ENCODE measurements around the gene PREB. TPM values are rescaled to one million over a fixed set of nuclear protein-coding genes. Genes with fewer than 3 reads are reported as not detected.

PREB gene
- total and polyA plus RNA-seq, 2 of the 13 experiments (the other 11 are each of a cell fraction or from before 2014, with no cell fraction given), result 112 to 192 TPM

DNA sequence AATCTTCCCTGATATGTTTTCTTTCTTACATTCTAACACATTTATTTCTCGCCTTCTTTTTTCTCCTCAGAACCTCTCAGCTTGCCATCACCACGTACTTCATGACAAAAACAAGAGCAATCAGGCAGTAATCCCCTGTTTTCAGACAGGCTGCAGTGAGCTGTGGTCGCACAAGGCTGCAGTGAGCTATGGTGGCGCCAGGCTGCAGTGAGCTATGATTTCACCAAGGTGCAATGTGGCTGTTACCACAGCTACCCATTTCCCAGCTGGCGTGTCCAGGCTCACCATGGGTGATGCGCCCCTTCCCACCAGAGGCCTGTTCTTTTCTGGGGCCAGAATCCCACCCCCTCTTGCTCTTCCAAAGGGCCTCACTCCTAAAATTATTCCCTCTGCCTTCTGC, 40.2 kb upstream of the PREB start:
- no peak for FAIRE-seq
- no peak for DNase-seq (ENCODE audit: low spot score)
- Histone ChIP-seq H3K79me2 (ENCODE audit: insufficient read depth, low read length) (no peaks in the 10 kb centered on the region), H3K27ac (ENCODE audit: extremely low read length, insufficient read depth, low read length) (peak overlapping the region; percentile 43), H3K36me3 (replicated peaks in 1 of 2; ENCODE audit: control insufficient read depth in 1 of 2, insufficient read depth in 2 of 2, low read length in 2 of 2) (no peaks in the 10 kb centered on the region; a peak in 1 of 5 replicates), H3K9me3 (ENCODE audit: low read length) (no peaks in the 10 kb centered on the region), H3K4me3 (replicated peaks in 1 of 3; ENCODE audit: insufficient read depth in 1 of 3, low read depth in 2 of 3, low read length in 3 of 3) (no peak overlapping the region), H3K4me2 (ENCODE audit: low read depth, low read length) (no peak overlapping the region), H3K27me3 (ENCODE audit: control insufficient read depth in 1 of 2, insufficient read depth in 2 of 2, low read length in 2 of 2) (no peaks in the 10 kb centered on the region), H4K20me1 (ENCODE audit: insufficient read depth, low read length) (no peaks in the 10 kb centered on the region), H2AFZ (ENCODE audit: low read length) (no peak overlapping the region), H3K4me1 (ENCODE audit: insufficient read depth, low read length) (peaks cover 100% of the 10 kb centered on the region), H3K9ac (ENCODE audit: insufficient read depth, low read depth, low read length) (no peak overlapping the region)
- no TSS peak for BruUV-seq (replicated peaks)
- intact Hi-C loops (cut with micrococcal nuclease; ENCODE audit: unreplicated experiment), result no loop called here
- in situ Hi-C loops (cut with HindIII; ENCODE audit: extremely low pct_ligation_motif_present, low pct_unique_long_range_greater_than_20kb), result no loop called here
- POLR2A ChIA-PET, result interaction anchor here (0.7 to 3.8 kb wide), 3 partner anchors 20 to 41 kb away, joined by 3 to 19 read pairs (median 3); partner anchors contain the start of gene PREB
- ATAC-seq, result no peak
- CTCF ChIA-PET (ENCODE audit: low intra/inter-chr PET ratio, low total read pairs), result no interaction called here
- WGBS (ENCODE audit: low lambda C conversion rate), result 86% methylated on average over 6 of the region's 6 CpGs
- TF ChIP-seq ZFY (CRISPR knock-in tag; IDR thresholded peaks at IDR 0.05) (0 out of 2 replicates have a peak, but pooled peaks have one; percentile 13), FOXC1 (CRISPR knock-in tag; IDR thresholded peaks at IDR 0.05; ENCODE audit: borderline replicate concordance) (no peak), ATF7-NPFF (CRISPR knock-in tag; IDR thresholded peaks at IDR 0.05; ENCODE audit: low read depth) (no peak), HES4 (CRISPR knock-in tag; IDR thresholded peaks at IDR 0.05; ENCODE audit: borderline replicate concordance) (no peak), IRX3 (CRISPR knock-in tag; IDR thresholded peaks at IDR 0.05; ENCODE audit: borderline replicate concordance, low read depth) (no peak), ZNF124 (CRISPR knock-in tag; IDR thresholded peaks at IDR 0.05) (no peak)
- TF ChIP-seq, protein P1, sequence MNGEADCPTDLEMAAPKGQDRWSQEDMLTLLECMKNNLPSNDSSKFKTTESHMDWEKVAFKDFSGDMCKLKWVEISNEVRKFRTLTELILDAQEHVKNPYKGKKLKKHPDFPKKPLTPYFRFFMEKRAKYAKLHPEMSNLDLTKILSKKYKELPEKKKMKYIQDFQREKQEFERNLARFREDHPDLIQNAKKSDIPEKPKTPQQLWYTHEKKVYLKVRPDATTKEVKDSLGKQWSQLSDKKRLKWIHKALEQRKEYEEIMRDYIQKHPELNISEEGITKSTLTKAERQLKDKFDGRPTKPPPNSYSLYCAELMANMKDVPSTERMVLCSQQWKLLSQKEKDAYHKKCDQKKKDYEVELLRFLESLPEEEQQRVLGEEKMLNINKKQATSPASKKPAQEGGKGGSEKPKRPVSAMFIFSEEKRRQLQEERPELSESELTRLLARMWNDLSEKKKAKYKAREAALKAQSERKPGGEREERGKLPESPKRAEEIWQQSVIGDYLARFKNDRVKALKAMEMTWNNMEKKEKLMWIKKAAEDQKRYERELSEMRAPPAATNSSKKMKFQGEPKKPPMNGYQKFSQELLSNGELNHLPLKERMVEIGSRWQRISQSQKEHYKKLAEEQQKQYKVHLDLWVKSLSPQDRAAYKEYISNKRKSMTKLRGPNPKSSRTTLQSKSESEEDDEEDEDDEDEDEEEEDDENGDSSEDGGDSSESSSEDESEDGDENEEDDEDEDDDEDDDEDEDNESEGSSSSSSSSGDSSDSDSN (CRISPR knock-in tag; IDR thresholded peaks at IDR 0.05), result 0 out of 2 replicates have a peak, but pooled peaks have one; percentile 42
- TF ChIP-seq, protein P2, sequence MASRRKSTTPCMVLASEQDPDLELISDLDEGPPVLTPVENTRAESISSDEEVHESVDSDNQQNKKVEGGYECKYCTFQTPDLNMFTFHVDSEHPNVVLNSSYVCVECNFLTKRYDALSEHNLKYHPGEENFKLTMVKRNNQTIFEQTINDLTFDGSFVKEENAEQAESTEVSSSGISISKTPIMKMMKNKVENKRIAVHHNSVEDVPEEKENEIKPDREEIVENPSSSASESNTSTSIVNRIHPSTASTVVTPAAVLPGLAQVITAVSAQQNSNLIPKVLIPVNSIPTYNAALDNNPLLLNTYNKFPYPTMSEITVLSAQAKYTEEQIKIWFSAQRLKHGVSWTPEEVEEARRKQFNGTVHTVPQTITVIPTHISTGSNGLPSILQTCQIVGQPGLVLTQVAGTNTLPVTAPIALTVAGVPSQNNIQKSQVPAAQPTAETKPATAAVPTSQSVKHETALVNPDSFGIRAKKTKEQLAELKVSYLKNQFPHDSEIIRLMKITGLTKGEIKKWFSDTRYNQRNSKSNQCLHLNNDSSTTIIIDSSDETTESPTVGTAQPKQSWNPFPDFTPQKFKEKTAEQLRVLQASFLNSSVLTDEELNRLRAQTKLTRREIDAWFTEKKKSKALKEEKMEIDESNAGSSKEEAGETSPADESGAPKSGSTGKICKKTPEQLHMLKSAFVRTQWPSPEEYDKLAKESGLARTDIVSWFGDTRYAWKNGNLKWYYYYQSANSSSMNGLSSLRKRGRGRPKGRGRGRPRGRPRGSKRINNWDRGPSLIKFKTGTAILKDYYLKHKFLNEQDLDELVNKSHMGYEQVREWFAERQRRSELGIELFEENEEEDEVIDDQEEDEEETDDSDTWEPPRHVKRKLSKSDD (CRISPR knock-in tag; IDR thresholded peaks at IDR 0.05; ENCODE audit: low read depth), result no peak
- TF ChIP-seq, protein P3, sequence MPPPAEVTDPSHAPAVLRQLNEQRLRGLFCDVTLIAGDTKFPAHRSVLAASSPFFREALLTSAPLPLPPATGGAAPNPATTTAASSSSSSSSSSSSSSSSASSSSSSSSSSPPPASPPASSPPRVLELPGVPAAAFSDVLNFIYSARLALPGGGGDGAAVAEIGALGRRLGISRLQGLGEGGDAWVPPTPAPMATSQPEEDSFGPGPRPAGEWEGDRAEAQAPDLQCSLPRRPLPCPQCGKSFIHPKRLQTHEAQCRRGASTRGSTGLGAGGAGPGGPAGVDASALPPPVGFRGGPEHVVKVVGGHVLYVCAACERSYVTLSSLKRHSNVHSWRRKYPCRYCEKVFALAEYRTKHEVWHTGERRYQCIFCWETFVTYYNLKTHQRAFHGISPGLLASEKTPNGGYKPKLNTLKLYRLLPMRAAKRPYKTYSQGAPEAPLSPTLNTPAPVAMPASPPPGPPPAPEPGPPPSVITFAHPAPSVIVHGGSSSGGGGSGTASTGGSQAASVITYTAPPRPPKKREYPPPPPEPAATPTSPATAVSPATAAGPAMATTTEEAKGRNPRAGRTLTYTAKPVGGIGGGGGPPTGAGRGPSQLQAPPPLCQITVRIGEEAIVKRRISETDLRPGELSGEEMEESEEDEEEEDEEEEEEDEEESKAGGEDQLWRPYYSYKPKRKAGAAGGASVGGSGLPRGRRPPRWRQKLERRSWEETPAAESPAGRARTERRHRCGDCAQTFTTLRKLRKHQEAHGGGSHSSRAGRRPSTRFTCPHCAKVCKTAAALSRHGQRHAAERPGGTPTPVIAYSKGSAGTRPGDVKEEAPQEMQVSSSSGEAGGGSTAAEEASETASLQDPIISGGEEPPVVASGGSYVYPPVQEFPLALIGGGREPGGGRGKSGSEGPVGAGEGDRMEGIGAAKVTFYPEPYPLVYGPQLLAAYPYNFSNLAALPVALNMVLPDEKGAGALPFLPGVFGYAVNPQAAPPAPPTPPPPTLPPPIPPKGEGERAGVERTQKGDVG (CRISPR knock-in tag; IDR thresholded peaks at IDR 0.05; ENCODE audit: borderline replicate concordance), result peak; percentile 81; the same call in 1 of the 2 replicates
- TF ChIP-seq, protein P4, sequence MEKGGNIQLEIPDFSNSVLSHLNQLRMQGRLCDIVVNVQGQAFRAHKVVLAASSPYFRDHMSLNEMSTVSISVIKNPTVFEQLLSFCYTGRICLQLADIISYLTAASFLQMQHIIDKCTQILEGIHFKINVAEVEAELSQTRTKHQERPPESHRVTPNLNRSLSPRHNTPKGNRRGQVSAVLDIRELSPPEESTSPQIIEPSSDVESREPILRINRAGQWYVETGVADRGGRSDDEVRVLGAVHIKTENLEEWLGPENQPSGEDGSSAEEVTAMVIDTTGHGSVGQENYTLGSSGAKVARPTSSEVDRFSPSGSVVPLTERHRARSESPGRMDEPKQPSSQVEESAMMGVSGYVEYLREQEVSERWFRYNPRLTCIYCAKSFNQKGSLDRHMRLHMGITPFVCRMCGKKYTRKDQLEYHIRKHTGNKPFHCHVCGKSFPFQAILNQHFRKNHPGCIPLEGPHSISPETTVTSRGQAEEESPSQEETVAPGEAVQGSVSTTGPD (CRISPR knock-in tag; IDR thresholded peaks at IDR 0.05), result 0 out of 2 replicates have a peak, but pooled peaks have one; percentile 45

All from HepG2 (cell line).